Measurements from ENCODE around the gene SOCS2.
"Not testable (repeated sequence)": the region's sequence is repeated elsewhere in the genome, so short reads cannot be mapped to it uniquely, and the experiment has no call there.

The SOCS2 gene

GRCh38 chr12:93592641-93593406 is 20.3 kb downstream of the SOCS2 start:
- no peak for DNase-seq (ENCODE audit: low spot score)
- FAIRE-seq, result no peak

- FAIRE-seq, result no peak
These were observed 21.4 kb downstream of the SOCS2 start for GRCh38 chr12:93593843-93594242.

GRCh38 chr12:93594766-93595311 is 22.4 kb downstream of the SOCS2 start:
- no peak for DNase-seq (ENCODE audit: low spot score)
- no peak for FAIRE-seq

More at GRCh38 chr12:93593843-93594242, 21.4 kb downstream of the SOCS2 start:
- DNase-seq (ENCODE audit: low spot score), result no peak

GRCh38 chr12:93595351-93595750 is 22.9 kb downstream of the SOCS2 start:
- DNase-seq (ENCODE audit: low spot score) (no peak), FAIRE-seq (no peak)

GRCh38 chr12:93597608-93598007 is 25.1 kb downstream of the SOCS2 start:
- FAIRE-seq, result no peak

GRCh38 chr12:93599192-93599591 is 26.7 kb downstream of the SOCS2 start:
- DNase-seq (ENCODE audit: low spot score) (no peak), FAIRE-seq (no peak)

More at GRCh38 chr12:93597608-93598007, 25.1 kb downstream of the SOCS2 start:
- no peak for DNase-seq (ENCODE audit: low spot score)

GRCh38 chr12:93601591-93601990 is 29.1 kb downstream of the SOCS2 start:
- no peak for DNase-seq (ENCODE audit: low spot score)
- no peak for FAIRE-seq

- FAIRE-seq (no peak), DNase-seq (ENCODE audit: low spot score) (no peak)
These were observed 30.6 kb downstream of the SOCS2 start for GRCh38 chr12:93602897-93603668.

GRCh38 chr12:93603762-93604161 is 31.3 kb downstream of the SOCS2 start:
- DNase-seq (ENCODE audit: low spot score), result no peak
- FAIRE-seq, result no peak

- no peak for DNase-seq (ENCODE audit: low spot score)
- no peak for FAIRE-seq
These were observed 35.8 kb downstream of the SOCS2 start for GRCh38 chr12:93608313-93608712.

GRCh38 chr12:93609281-93610192 is 37.1 kb downstream of the SOCS2 start:
- DNase-seq (ENCODE audit: low spot score) (no peak), FAIRE-seq (peak; percentile 73)

- DNase-seq (ENCODE audit: low spot score), result no peak
- FAIRE-seq, result no peak
These were observed 40.3 kb downstream of the SOCS2 start for GRCh38 chr12:93612776-93613175.

- no peak for FAIRE-seq
- no peak for DNase-seq (ENCODE audit: low spot score)
These were observed 42.6 kb downstream of the SOCS2 start for GRCh38 chr12:93614917-93615596.

GRCh38 chr12:93616584-93617101 is 44.2 kb downstream of the SOCS2 start:
- FAIRE-seq (peak; percentile 52), DNase-seq (ENCODE audit: low spot score) (peak; percentile 84)

GRCh38 chr12:93618891-93619410 is 46.5 kb downstream of the SOCS2 start:
- FAIRE-seq, result no peak
- no peak for DNase-seq (ENCODE audit: low spot score)

- FAIRE-seq (no peak), DNase-seq (ENCODE audit: low spot score) (no peak)
These were observed 49.5 kb downstream of the SOCS2 start for GRCh38 chr12:93621986-93622385.

- DNase-seq (ENCODE audit: low spot score), result peak; percentile 47
These were observed 50.0 kb downstream of the SOCS2 start for GRCh38 chr12:93622485-93622884.

GRCh38 chr12:93624595-93625294 is 52.3 kb downstream of the SOCS2 start:
- FAIRE-seq (peak; percentile 82), DNase-seq (ENCODE audit: low spot score) (peak; percentile 89)

More at GRCh38 chr12:93622485-93622884, 50.0 kb downstream of the SOCS2 start:
- FAIRE-seq, result no peak

GRCh38 chr12:93625295-93625645 is 52.8 kb downstream of the SOCS2 start:
- not testable (repeated sequence) for DNase-seq (ENCODE audit: low spot score); FAIRE-seq

GRCh38 chr12:93626160-93626559 is 53.7 kb downstream of the SOCS2 start:
- FAIRE-seq, result no peak
- no peak for DNase-seq (ENCODE audit: low spot score)

Data from RCC 7860 (cell line).